CD14-positive monocyte (primary cell): ENCODE results near the gene BACH2. TPM values are rescaled to one million over a fixed set of nuclear protein-coding genes. Genes with fewer than 3 reads are reported as not detected.

Experiments used
- DNase-seq, 3 donors: peaks; one replicate each; pipeline ENCODE4 v3.0.0-alpha.2; 2011 to 2022
- H2AFZ ChIP-seq: 2 replicates; pipeline ENCODE4 v1.6.0; 2012; ENCODE audit warnings: mild to moderate bottlenecking, low read depth, low read length, inconsistent platforms; ENCODE audit not compliant: insufficient read depth, poor library complexity, severe bottlenecking
- H3K27ac ChIP-seq, 2 donors: 1 replicate in 1 of 2; 2 replicates in 1 of 2; pipeline ENCODE4 v1.5.1; 2012 to 2013; ENCODE audit warnings: low read length in 2 of 2, control low read depth in 1 of 2, inconsistent platforms in 1 of 2, low read depth in 1 of 2, mild to moderate bottlenecking in 1 of 2
- H3K27me3 ChIP-seq, 2 donors: one replicate each; pipeline versions ENCODE4 v1.6.0 to v1.6.1; 2011 to 2013; ENCODE audit warnings: low read length in 2 of 2; ENCODE audit not compliant: control insufficient read depth in 2 of 2, insufficient read depth in 2 of 2
- H3K36me3 ChIP-seq, 2 donors: replicated peaks in 1 of 2; 1 replicate in 1 of 2; 2 replicates in 1 of 2; pipeline versions ENCODE4 v1.5.1 to v1.6.1; 2012 to 2013; ENCODE audit warnings: low read length in 2 of 2, control low read depth in 1 of 2, inconsistent platforms in 1 of 2, mild to moderate bottlenecking in 1 of 2; ENCODE audit not compliant: insufficient read depth in 2 of 2, control insufficient read depth in 1 of 2
- H3K4me1 ChIP-seq, 2 donors: 1 replicate in 1 of 2; 2 replicates in 1 of 2; pipeline versions ENCODE4 v1.5.1 to v1.6.1; 2012 to 2013; ENCODE audit warnings: low read length in 2 of 2, control low read depth in 1 of 2, inconsistent platforms in 1 of 2, mild to moderate bottlenecking in 1 of 2, moderate library complexity in 1 of 2; ENCODE audit not compliant: insufficient read depth in 2 of 2, control insufficient read depth in 1 of 2
- H3K4me2 ChIP-seq: replicated peaks from 2 replicates; pipeline ENCODE3; 2012; ENCODE audit warnings: low read length, moderate library complexity, mild to moderate bottlenecking; ENCODE audit not compliant: poor library complexity, severe bottlenecking; ENCODE audit errors: extremely low read depth
- H3K4me3 ChIP-seq, 3 experiments: fragments of 200-600 bp in 1 of 3; sonication (generic) in 1 of 3; replicated peaks in 1 of 3; 1 replicate in 2 of 3; 2 replicates in 1 of 3; pipeline ENCODE4 v1.5.1; 2011 to 2013; ENCODE audit warnings: low read length in 3 of 3, mild to moderate bottlenecking in 3 of 3, control low read depth in 2 of 3, low read depth in 2 of 3, inconsistent platforms in 1 of 3, moderate library complexity in 1 of 3
- H3K79me2 ChIP-seq: 2 replicates; pipeline ENCODE4 v1.6.0; 2012; ENCODE audit warnings: mild to moderate bottlenecking, control low read depth, inconsistent platforms, low read length, moderate library complexity; ENCODE audit not compliant: insufficient read depth
- H3K9ac ChIP-seq: 2 replicates; pipeline ENCODE4 v1.6.0; 2017; ENCODE audit warnings: low read length, mild to moderate bottlenecking; ENCODE audit not compliant: insufficient read depth, poor library complexity, severe bottlenecking
- H3K9me3 ChIP-seq, 2 donors: replicated peaks in 1 of 2; 1 replicate in 1 of 2; 2 replicates in 1 of 2; pipeline versions ENCODE4 v1.5.1 to v1.6.1; 2012 to 2013; ENCODE audit warnings: low read length in 2 of 2, control low read depth in 1 of 2; ENCODE audit not compliant: control insufficient read depth in 1 of 2, insufficient read depth in 1 of 2
- H4K20me1 ChIP-seq: 2 replicates; pipeline ENCODE4 v1.6.0; 2012; ENCODE audit warnings: mild to moderate bottlenecking, low read length, control low read depth, moderate library complexity; ENCODE audit not compliant: insufficient read depth
- H3K27ac Mint-ChIP-seq, 7 donors: one replicate each; pipeline ENCODE4 v1.8.0; 2020; ENCODE audit warnings: mild to moderate bottlenecking in 7 of 7, mixed read lengths in 7 of 7, moderate library complexity in 6 of 7, inconsistent platforms in 2 of 7
- H3K27me3 Mint-ChIP-seq, 3 donors: one replicate each; pipeline ENCODE4 v1.8.0; 2021 to 2022; ENCODE audit warnings: low read depth in 3 of 3, mild to moderate bottlenecking in 3 of 3, mixed read lengths in 3 of 3, moderate library complexity in 3 of 3, inconsistent platforms in 1 of 3
- H3K36me3 Mint-ChIP-seq, 2 donors: one replicate each; pipeline ENCODE4 v1.8.0; 2020; ENCODE audit warnings: mixed read lengths in 2 of 2, inconsistent platforms in 1 of 2, mild to moderate bottlenecking in 1 of 2
- H3K4me1 Mint-ChIP-seq: one replicate; pipeline ENCODE4 v1.8.0; 2020; ENCODE audit warnings: mild to moderate bottlenecking, mixed read lengths
- H3K4me3 Mint-ChIP-seq, 2 donors: one replicate each; pipeline ENCODE4 v1.8.0; 2020; ENCODE audit warnings: mild to moderate bottlenecking in 2 of 2, mixed read lengths in 2 of 2, moderate library complexity in 1 of 2
- H3K9me3 Mint-ChIP-seq, 7 donors: one replicate each; pipeline ENCODE4 v1.8.0; 2020 to 2022; ENCODE audit warnings: mixed read lengths in 7 of 7, mild to moderate bottlenecking in 6 of 7, moderate library complexity in 6 of 7, inconsistent platforms in 2 of 7
- CTCF ChIP-seq: fragments of 200-600 bp; IDR thresholded peaks from one replicate; pipeline ENCODE4 v1.8.0; 2022; ENCODE audit warnings: antibody characterized with exemption, mild to moderate bottlenecking
- WGBS: methylation state at CpG from one replicate; pipeline ENCODE4 v1.1.5; 2013; ENCODE audit warnings: missing lambda C conversion rate; ENCODE audit not compliant: insufficient coverage; 5-methylcytosine and 5-hydroxymethylcytosine counted together
- intact Hi-C, 2 donors: fragments of 100-400 bp; cut with micrococcal nuclease; formaldehyde crosslinking; loops; one replicate each; pipeline versions ENCODE4 v1.15.0 to v1.15.1; 2023
- polyA plus RNA-seq, 3 donors: library from polyadenylated mRNA; depleted of rRNA in 1 of 3; unstranded in 2 of 3; stranded (reverse) in 1 of 3; fragments of 300-500 nt in 2 of 3; fragments of >200 nt in 1 of 3; fragmentation: Illumina TruSeq in 2 of 3; gene quantifications; 1 replicate in 2 of 3; 2 replicates in 1 of 3; pipeline ENCODE4 v1.2.3, GENCODE V29; 2012 to 2021

Gene BACH2
- polyA plus RNA-seq, 3 donors, result 0.04 to 0.09 (median 0.05) TPM

- Histone ChIP-seq H3K36me3 (no peaks in the 10 kb centered on the region), H3K9ac (no peak overlapping the region), H3K9me3 (no peaks in the 10 kb centered on the region), H3K79me2 (no peaks in the 10 kb centered on the region), H3K27ac (no peak overlapping the region), H2AFZ (no peak overlapping the region), H3K4me2 (no peak overlapping the region), H3K27me3 (no peaks in the 10 kb centered on the region), H3K4me1 (peaks cover 13 to 21% of the 10 kb centered on the region in 2 donors), H3K4me3 (no peak overlapping the region), H4K20me1 (no peaks in the 10 kb centered on the region)
- Mint-ChIP-seq H3K27ac (no peak overlapping the region), H3K4me3 (no peak overlapping the region), H3K4me1 (peaks cover 26% of the 10 kb centered on the region), H3K36me3 (no peaks in the 10 kb centered on the region), H3K27me3 (peaks cover 0 to 2% (median 1%) of the 10 kb centered on the region in 3 donors), H3K9me3 (peaks cover 0 to 3% (median 0%) of the 10 kb centered on the region in 7 donors)
- intact Hi-C loops, result no loop called here
- WGBS, result no CpG with 5 or more reads among the region's 3 CpGs
- DNase-seq, result no peak
- TF ChIP-seq CTCF, result no peak
These were observed 151.6 kb downstream of the BACH2 start for GRCh38 chr6:90144928-90145555.

- H4K20me1 ChIP-seq, result no peaks in the 10 kb centered on the region
- H3K4me1 ChIP-seq, result peaks cover 14 to 24% of the 10 kb centered on the region in 2 donors
- no peaks in the 10 kb centered on the region for H3K27me3 ChIP-seq
- no peak for DNase-seq
- intact Hi-C loops, result no loop called here
- no peaks in the 10 kb centered on the region for H3K79me2 ChIP-seq
- Mint-ChIP-seq H3K27me3 (peaks cover 0 to 2% (median 0%) of the 10 kb centered on the region in 3 donors), H3K4me1 (peaks cover 28% of the 10 kb centered on the region), H3K4me3 (no peak overlapping the region), H3K27ac (no peak overlapping the region), H3K9me3 (peaks cover 0 to 3% (median 0%) of the 10 kb centered on the region in 7 donors), H3K36me3 (no peaks in the 10 kb centered on the region)
- WGBS, result 100% methylated on average over 1 of the region's 3 CpGs
- no peak overlapping the region for H3K4me2 ChIP-seq
- no peaks in the 10 kb centered on the region for H3K36me3 ChIP-seq
- TF ChIP-seq CTCF, result no peak
- H2AFZ ChIP-seq, result no peak overlapping the region
- H3K9me3 ChIP-seq, result no peaks in the 10 kb centered on the region
- H3K27ac ChIP-seq, result no peak overlapping the region
- H3K4me3 ChIP-seq, result no peak overlapping the region
- H3K9ac ChIP-seq, result no peak overlapping the region
These were observed 152.2 kb downstream of the BACH2 start for GRCh38 chr6:90144396-90144795.
